Measurements from ENCODE around the gene ZFAND3.
A peak's percentile ranks its signal among the peaks of the same experiment; 100 is the strongest.

Gene ZFAND3

GRCh38 chr6:37798436-37799262, 20.9 kb upstream of the ZFAND3 start:
- DNase-seq (ENCODE audit: low read depth, low spot score), result no peak

GRCh38 chr6:37799263-37799644, 20.3 kb upstream of the ZFAND3 start:
- DNase-seq (ENCODE audit: low read depth, low spot score), result no peak

- no peak for DNase-seq (ENCODE audit: low read depth, low spot score)
Observed at GRCh38 chr6:37800703-37801604, 18.6 kb upstream of the ZFAND3 start.

- DNase-seq (ENCODE audit: low read depth, low spot score), result no peak
Observed at GRCh38 chr6:37801605-37801940, 18.0 kb upstream of the ZFAND3 start.

GRCh38 chr6:37802810-37803209, 16.7 kb upstream of the ZFAND3 start:
- no peak for DNase-seq (ENCODE audit: low read depth, low spot score)

GRCh38 chr6:37804586-37804985, 14.9 kb upstream of the ZFAND3 start:
- DNase-seq (ENCODE audit: low read depth, low spot score), result no peak

GRCh38 chr6:37806213-37806612, 13.3 kb upstream of the ZFAND3 start:
- no peak for DNase-seq (ENCODE audit: low read depth, low spot score)

- DNase-seq (ENCODE audit: low read depth, low spot score), result no peak
Observed at GRCh38 chr6:37807656-37808055, 11.9 kb upstream of the ZFAND3 start.

GRCh38 chr6:37809197-37809543, 10.4 kb upstream of the ZFAND3 start:
- DNase-seq (ENCODE audit: low read depth, low spot score), result no peak

- DNase-seq (ENCODE audit: low read depth, low spot score), result no peak
Observed at GRCh38 chr6:37812841-37813240, 6.7 kb upstream of the ZFAND3 start.

GRCh38 chr6:37814374-37814773, 5.2 kb upstream of the ZFAND3 start:
- no peak for DNase-seq (ENCODE audit: low read depth, low spot score)

GRCh38 chr6:37816599-37817375, 2.7 kb upstream of the ZFAND3 start:
- no peak for DNase-seq (ENCODE audit: low read depth, low spot score)

GRCh38 chr6:37818536-37819176, 871 bp upstream of the ZFAND3 start:
- DNase-seq (ENCODE audit: low read depth, low spot score), result peak; percentile 77

GRCh38 chr6:37819802-37820717, 533 bp downstream of the ZFAND3 start:
- DNase-seq (ENCODE audit: low read depth, low spot score), result no peak

- no peak for DNase-seq (ENCODE audit: low read depth, low spot score)
Observed at GRCh38 chr6:37820718-37821079, 1.2 kb downstream of the ZFAND3 start.

- DNase-seq (ENCODE audit: low read depth, low spot score), result no peak
Observed at GRCh38 chr6:37821446-37821845, 1.9 kb downstream of the ZFAND3 start.

- no peak for DNase-seq (ENCODE audit: low read depth, low spot score)
Observed at GRCh38 chr6:37822851-37823682, 3.5 kb downstream of the ZFAND3 start.

- DNase-seq (ENCODE audit: low read depth, low spot score), result no peak
Observed at GRCh38 chr6:37824170-37824569, 4.6 kb downstream of the ZFAND3 start.

- DNase-seq (ENCODE audit: low read depth, low spot score), result no peak
Observed at GRCh38 chr6:37826188-37826587, 6.7 kb downstream of the ZFAND3 start.

GRCh38 chr6:37826993-37827392, 7.5 kb downstream of the ZFAND3 start:
- no peak for DNase-seq (ENCODE audit: low read depth, low spot score)

Measured in iPS DF 19.7 (cell line).